HepG2 (cell line): ENCODE results near the gene PPA2. TPM values are rescaled to one million over a fixed set of nuclear protein-coding genes. Genes with fewer than 3 reads are reported as not detected.

Experiments
- CHCHD3 ChIP-seq: sonication (generic); formaldehyde crosslinking; IDR thresholded peaks from 2 replicates; pipeline ENCODE4 v1.8.0; 2022; ENCODE audit warnings: mild to moderate bottlenecking, missing genetic modification reagents, moderate library complexity
- GATAD2A ChIP-seq: IDR thresholded peaks from 2 replicates; pipeline ENCODE4 v1.6.1; 2016
- HNF4A ChIP-seq: sonication (generic); formaldehyde crosslinking; IDR thresholded peaks from 2 replicates; pipeline ENCODE4 v1.4.0; 2020; ENCODE audit warnings: missing genetic modification reagents
- KDM4B ChIP-seq: sonication (generic); formaldehyde crosslinking; IDR thresholded peaks from 2 replicates; pipeline ENCODE4 v1.4.0; 2020; ENCODE audit warnings: missing genetic modification reagents
- MZF1 ChIP-seq: sonication (generic); formaldehyde crosslinking; IDR thresholded peaks from 2 replicates; pipeline ENCODE4 v1.8.1; 2023; ENCODE audit warnings: mild to moderate bottlenecking, missing genetic modification reagents, borderline replicate concordance
- NFIC ChIP-seq: IDR thresholded peaks from 2 replicates; pipeline ENCODE4 v1.6.1; 2012; ENCODE audit warnings: mild to moderate bottlenecking, low read length, inconsistent platforms
- POLR2G ChIP-seq: fragments of 200-400 bp; formaldehyde crosslinking; IDR thresholded peaks from 2 replicates; pipeline ENCODE4 v1.6.1; 2018; ENCODE audit warnings: mild to moderate bottlenecking, low read depth, low read length, moderate library complexity
- ZNF263 ChIP-seq: sonication (generic); formaldehyde crosslinking; IDR thresholded peaks from 2 replicates; pipeline ENCODE4 v1.4.0; 2020; ENCODE audit warnings: missing genetic modification reagents
- ZNF329 ChIP-seq: sonication (generic); formaldehyde crosslinking; IDR thresholded peaks from 2 replicates; pipeline ENCODE4 v1.9.0; 2021; ENCODE audit warnings: low read depth, mild to moderate bottlenecking, missing genetic modification reagents
- ZNF644 ChIP-seq: IDR thresholded peaks from 2 replicates; pipeline ENCODE4 v1.6.1; 2016; ENCODE audit warnings: low read depth
- polyA plus RNA-seq, 8 experiments: library from polyadenylated mRNA; depleted of rRNA in 3 of 8; stranded (reverse) in 7 of 8; unstranded in 1 of 8; fragments of >200 nt; fragmentation: Illumina TruSeq in 4 of 8; extraction: Trizol in 4 of 8; gene quantifications; 2 replicates each; pipeline versions ENCODE4 v1.2.1 to v1.2.3, GENCODE V29; 2011 to 2016; ENCODE audit warnings: low read depth in 4 of 8, missing spikeins in 1 of 8, mixed read lengths in 1 of 8; ENCODE audit not compliant: insufficient read depth in 1 of 8
- total RNA-seq, 5 experiments: library from RNA; depleted of rRNA; stranded (reverse); fragments of >200 nt; fragmentation: Illumina TruSeq; extraction: Trizol; gene quantifications; 2 replicates each; pipeline ENCODE4 v1.2.3, GENCODE V29; 2016; ENCODE audit warnings: low read depth in 1 of 5
- TF ChIP-seq, protein P1 (sequence below): sonication (generic); formaldehyde crosslinking; IDR thresholded peaks from 2 replicates; pipeline ENCODE4 v1.8.1; 2022; ENCODE audit warnings: low read depth, mild to moderate bottlenecking, missing genetic modification reagents
- TF ChIP-seq, protein P2 (sequence below): IDR thresholded peaks from 2 replicates; pipeline ENCODE4 v1.4.0; 2020; ENCODE audit warnings: mild to moderate bottlenecking, missing genetic modification reagents
- TF ChIP-seq, protein P3 (sequence below): sonication (generic); formaldehyde crosslinking; IDR thresholded peaks from 2 replicates; pipeline ENCODE4 v1.5.1; 2020; ENCODE audit warnings: missing genetic modification reagents, mild to moderate bottlenecking, borderline replicate concordance
- TF ChIP-seq, protein P4 (sequence below): IDR thresholded peaks from 2 replicates; pipeline ENCODE4 v1.6.1; 2016; ENCODE audit warnings: mild to moderate bottlenecking
- TF ChIP-seq, protein P5 (sequence below): sonication (generic); formaldehyde crosslinking; IDR thresholded peaks from 2 replicates; pipeline ENCODE4 v1.4.0; 2020; ENCODE audit warnings: missing genetic modification reagents, borderline replicate concordance

Gene PPA2
- total and polyA plus RNA-seq, 2 of the 13 experiments (the other 11 are each of a cell fraction or from before 2014, with no cell fraction given), result 44.2 to 70.6 TPM

DNA sequence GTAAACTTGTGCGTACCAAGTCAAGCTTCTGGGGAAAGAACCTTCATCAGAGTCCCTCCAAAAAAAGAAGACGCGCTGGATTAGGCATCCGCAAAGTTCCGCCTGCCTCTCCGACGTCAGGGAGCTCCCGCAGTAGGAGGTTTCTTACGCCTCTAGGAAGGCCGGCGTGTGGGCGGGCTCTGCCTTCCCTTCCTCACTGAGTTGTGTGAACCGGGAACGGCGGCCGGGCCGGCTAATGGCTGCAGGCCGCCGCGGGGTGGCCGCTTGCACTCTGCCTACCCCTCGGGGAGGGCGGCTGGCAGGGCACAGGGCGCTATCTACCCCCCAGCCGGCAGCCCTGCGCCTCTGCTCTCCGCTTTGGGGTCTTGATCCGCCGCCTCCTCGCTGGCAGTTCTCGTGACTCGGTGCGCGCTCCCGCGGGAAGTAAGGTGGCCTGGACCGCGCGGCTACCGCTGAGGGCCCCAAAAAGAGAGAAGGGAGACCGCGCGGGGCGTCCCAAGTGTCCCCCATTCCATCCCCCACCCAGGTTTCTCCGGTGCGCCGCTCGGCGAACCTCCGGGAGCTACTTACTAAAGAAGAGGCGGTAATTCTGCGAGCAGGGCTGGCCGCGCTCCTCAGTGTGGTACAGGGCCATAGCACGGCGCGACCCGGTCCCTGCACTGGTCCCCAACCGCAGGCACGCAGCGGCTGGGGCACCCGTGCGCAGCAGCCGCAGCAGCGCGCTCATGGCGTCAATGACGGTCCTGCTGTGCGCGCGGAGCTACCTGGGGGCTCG, at the start of gene PPA2 (continued):
- TF ChIP-seq, protein P1, sequence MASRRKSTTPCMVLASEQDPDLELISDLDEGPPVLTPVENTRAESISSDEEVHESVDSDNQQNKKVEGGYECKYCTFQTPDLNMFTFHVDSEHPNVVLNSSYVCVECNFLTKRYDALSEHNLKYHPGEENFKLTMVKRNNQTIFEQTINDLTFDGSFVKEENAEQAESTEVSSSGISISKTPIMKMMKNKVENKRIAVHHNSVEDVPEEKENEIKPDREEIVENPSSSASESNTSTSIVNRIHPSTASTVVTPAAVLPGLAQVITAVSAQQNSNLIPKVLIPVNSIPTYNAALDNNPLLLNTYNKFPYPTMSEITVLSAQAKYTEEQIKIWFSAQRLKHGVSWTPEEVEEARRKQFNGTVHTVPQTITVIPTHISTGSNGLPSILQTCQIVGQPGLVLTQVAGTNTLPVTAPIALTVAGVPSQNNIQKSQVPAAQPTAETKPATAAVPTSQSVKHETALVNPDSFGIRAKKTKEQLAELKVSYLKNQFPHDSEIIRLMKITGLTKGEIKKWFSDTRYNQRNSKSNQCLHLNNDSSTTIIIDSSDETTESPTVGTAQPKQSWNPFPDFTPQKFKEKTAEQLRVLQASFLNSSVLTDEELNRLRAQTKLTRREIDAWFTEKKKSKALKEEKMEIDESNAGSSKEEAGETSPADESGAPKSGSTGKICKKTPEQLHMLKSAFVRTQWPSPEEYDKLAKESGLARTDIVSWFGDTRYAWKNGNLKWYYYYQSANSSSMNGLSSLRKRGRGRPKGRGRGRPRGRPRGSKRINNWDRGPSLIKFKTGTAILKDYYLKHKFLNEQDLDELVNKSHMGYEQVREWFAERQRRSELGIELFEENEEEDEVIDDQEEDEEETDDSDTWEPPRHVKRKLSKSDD (CRISPR knock-in tag), result peak; percentile 53; the same call in 1 of the 2 replicates
- no peak for TF ChIP-seq ZNF644 (CRISPR knock-in tag)
- no peak for TF ChIP-seq NFIC
- 0 out of 2 replicates have a peak, but pooled peaks have one; percentile 4 for TF ChIP-seq GATAD2A
- TF ChIP-seq, protein P2, sequence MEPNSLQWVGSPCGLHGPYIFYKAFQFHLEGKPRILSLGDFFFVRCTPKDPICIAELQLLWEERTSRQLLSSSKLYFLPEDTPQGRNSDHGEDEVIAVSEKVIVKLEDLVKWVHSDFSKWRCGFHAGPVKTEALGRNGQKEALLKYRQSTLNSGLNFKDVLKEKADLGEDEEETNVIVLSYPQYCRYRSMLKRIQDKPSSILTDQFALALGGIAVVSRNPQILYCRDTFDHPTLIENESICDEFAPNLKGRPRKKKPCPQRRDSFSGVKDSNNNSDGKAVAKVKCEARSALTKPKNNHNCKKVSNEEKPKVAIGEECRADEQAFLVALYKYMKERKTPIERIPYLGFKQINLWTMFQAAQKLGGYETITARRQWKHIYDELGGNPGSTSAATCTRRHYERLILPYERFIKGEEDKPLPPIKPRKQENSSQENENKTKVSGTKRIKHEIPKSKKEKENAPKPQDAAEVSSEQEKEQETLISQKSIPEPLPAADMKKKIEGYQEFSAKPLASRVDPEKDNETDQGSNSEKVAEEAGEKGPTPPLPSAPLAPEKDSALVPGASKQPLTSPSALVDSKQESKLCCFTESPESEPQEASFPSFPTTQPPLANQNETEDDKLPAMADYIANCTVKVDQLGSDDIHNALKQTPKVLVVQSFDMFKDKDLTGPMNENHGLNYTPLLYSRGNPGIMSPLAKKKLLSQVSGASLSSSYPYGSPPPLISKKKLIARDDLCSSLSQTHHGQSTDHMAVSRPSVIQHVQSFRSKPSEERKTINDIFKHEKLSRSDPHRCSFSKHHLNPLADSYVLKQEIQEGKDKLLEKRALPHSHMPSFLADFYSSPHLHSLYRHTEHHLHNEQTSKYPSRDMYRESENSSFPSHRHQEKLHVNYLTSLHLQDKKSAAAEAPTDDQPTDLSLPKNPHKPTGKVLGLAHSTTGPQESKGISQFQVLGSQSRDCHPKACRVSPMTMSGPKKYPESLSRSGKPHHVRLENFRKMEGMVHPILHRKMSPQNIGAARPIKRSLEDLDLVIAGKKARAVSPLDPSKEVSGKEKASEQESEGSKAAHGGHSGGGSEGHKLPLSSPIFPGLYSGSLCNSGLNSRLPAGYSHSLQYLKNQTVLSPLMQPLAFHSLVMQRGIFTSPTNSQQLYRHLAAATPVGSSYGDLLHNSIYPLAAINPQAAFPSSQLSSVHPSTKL (CRISPR knock-in tag), result peak; percentile 86
- peak; percentile 18; the same call in 1 of the 2 replicates for TF ChIP-seq KDM4B (CRISPR knock-in tag)
- TF ChIP-seq CHCHD3 (CRISPR knock-in tag), result 0 out of 2 replicates have a peak, but pooled peaks have one; percentile 36
- TF ChIP-seq, protein P3, sequence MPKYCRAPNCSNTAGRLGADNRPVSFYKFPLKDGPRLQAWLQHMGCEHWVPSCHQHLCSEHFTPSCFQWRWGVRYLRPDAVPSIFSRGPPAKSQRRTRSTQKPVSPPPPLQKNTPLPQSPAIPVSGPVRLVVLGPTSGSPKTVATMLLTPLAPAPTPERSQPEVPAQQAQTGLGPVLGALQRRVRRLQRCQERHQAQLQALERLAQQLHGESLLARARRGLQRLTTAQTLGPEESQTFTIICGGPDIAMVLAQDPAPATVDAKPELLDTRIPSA (CRISPR knock-in tag), result 0 out of 2 replicates have a peak, but pooled peaks have one; percentile 19
- TF ChIP-seq MZF1 (CRISPR knock-in tag), result no peak
- 0 out of 2 replicates have a peak, but pooled peaks have one; percentile 50 for TF ChIP-seq ZNF263 (CRISPR knock-in tag)
- TF ChIP-seq ZNF329 (CRISPR knock-in tag), result peak; percentile 89
- TF ChIP-seq, protein P4, sequence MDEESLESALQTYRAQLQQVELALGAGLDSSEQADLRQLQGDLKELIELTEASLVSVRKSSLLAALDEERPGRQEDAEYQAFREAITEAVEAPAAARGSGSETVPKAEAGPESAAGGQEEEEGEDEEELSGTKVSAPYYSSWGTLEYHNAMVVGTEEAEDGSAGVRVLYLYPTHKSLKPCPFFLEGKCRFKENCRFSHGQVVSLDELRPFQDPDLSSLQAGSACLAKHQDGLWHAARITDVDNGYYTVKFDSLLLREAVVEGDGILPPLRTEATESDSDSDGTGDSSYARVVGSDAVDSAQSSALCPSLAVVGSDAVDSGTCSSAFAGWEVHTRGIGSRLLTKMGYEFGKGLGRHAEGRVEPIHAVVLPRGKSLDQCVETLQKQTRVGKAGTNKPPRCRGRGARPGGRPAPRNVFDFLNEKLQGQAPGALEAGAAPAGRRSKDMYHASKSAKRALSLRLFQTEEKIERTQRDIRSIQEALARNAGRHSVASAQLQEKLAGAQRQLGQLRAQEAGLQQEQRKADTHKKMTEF (CRISPR knock-in tag), result peak; percentile 92
- peak; percentile 86 for TF ChIP-seq POLR2G
- TF ChIP-seq HNF4A (CRISPR knock-in tag), result 0 out of 2 replicates have a peak, but pooled peaks have one; percentile 41
- TF ChIP-seq, protein P5, sequence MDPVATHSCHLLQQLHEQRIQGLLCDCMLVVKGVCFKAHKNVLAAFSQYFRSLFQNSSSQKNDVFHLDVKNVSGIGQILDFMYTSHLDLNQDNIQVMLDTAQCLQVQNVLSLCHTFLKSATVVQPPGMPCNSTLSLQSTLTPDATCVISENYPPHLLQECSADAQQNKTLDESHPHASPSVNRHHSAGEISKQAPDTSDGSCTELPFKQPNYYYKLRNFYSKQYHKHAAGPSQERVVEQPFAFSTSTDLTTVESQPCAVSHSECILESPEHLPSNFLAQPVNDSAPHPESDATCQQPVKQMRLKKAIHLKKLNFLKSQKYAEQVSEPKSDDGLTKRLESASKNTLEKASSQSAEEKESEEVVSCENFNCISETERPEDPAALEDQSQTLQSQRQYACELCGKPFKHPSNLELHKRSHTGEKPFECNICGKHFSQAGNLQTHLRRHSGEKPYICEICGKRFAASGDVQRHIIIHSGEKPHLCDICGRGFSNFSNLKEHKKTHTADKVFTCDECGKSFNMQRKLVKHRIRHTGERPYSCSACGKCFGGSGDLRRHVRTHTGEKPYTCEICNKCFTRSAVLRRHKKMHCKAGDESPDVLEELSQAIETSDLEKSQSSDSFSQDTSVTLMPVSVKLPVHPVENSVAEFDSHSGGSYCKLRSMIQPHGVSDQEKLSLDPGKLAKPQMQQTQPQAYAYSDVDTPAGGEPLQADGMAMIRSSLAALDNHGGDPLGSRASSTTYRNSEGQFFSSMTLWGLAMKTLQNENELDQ (CRISPR knock-in tag), result no peak
